Mononuclear cell (primary cell): ENCODE data around the gene HSD3B1. TPM values are rescaled to one million over a fixed set of nuclear protein-coding genes. Genes with fewer than 3 reads are reported as not detected.
"Not testable (repeated sequence)": the region's sequence is repeated elsewhere in the genome, so short reads cannot be mapped to it uniquely, and the experiment has no call there.

Experiments
- H3K27me3 ChIP-seq: 2 replicates; pipeline ENCODE4 v1.6.0; 2011; ENCODE audit warnings: low read length, control low read depth; ENCODE audit not compliant: insufficient read depth
- H3K4me1 ChIP-seq: 2 replicates; pipeline ENCODE4 v1.5.1; 2011; ENCODE audit warnings: mild to moderate bottlenecking, low read length, control low read depth; ENCODE audit not compliant: insufficient read depth
- H3K4me3 ChIP-seq: 2 replicates; pipeline ENCODE4 v1.5.1; 2011; ENCODE audit warnings: mild to moderate bottlenecking, low read length, moderate library complexity
- H3K9me3 ChIP-seq: 2 replicates; pipeline ENCODE4 v1.5.1; 2011; ENCODE audit warnings: low read depth, mild to moderate bottlenecking, control low read depth, low read length
- total RNA-seq: library from RNA; depleted of rRNA; stranded (reverse); fragments of >200 nt; gene quantifications from one replicate; pipeline ENCODE4 v1.2.3, GENCODE V29; 2012

The HSD3B1 gene
- total RNA-seq, 1 donor: not detected

GRCh38 chr1:119481951-119482350 is 25.1 kb upstream of the HSD3B1 start:
- Histone ChIP-seq H3K9me3 (no peaks in the 10 kb centered on the region), H3K4me1 (no peaks in the 10 kb centered on the region), H3K27me3 (no peaks in the 10 kb centered on the region), H3K4me3 (no peak overlapping the region)

- Histone ChIP-seq H3K27me3 (no peaks in the 10 kb centered on the region), H3K9me3 (no peaks in the 10 kb centered on the region), H3K4me1 (no peaks in the 10 kb centered on the region), H3K4me3 (no peak overlapping the region)
These were observed 24.2 kb upstream of the HSD3B1 start for GRCh38 chr1:119482517-119483425.

- Histone ChIP-seq H3K27me3 (no peaks in the 10 kb centered on the region), H3K4me3 (no peak overlapping the region), H3K4me1 (no peaks in the 10 kb centered on the region), H3K9me3 (no peaks in the 10 kb centered on the region)
These were observed 23.4 kb upstream of the HSD3B1 start for GRCh38 chr1:119483441-119484200.

- no peaks in the 10 kb centered on the region for H3K9me3 ChIP-seq
- H3K4me3 ChIP-seq: no peak overlapping the region
- H3K4me1 ChIP-seq: no peaks in the 10 kb centered on the region
- no peaks in the 10 kb centered on the region for H3K27me3 ChIP-seq
These were observed 21.8 kb upstream of the HSD3B1 start for GRCh38 chr1:119485201-119485600.

GRCh38 chr1:119488216-119488615 is 18.8 kb upstream of the HSD3B1 start:
- H3K27me3 ChIP-seq: no peaks in the 10 kb centered on the region
- H3K9me3 ChIP-seq: no peaks in the 10 kb centered on the region
- no peaks in the 10 kb centered on the region for H3K4me1 ChIP-seq
- H3K4me3 ChIP-seq: no peak overlapping the region

GRCh38 chr1:119489201-119489600 is 17.8 kb upstream of the HSD3B1 start:
- Histone ChIP-seq H3K4me3 (no peak overlapping the region), H3K9me3 (no peaks in the 10 kb centered on the region), H3K27me3 (no peaks in the 10 kb centered on the region), H3K4me1 (no peaks in the 10 kb centered on the region)

- H3K4me1 ChIP-seq: no peaks in the 10 kb centered on the region
- H3K27me3 ChIP-seq: no peaks in the 10 kb centered on the region
- no peak overlapping the region for H3K4me3 ChIP-seq
- no peaks in the 10 kb centered on the region for H3K9me3 ChIP-seq
These were observed 16.1 kb upstream of the HSD3B1 start for GRCh38 chr1:119490925-119491324.

GRCh38 chr1:119492763-119493162 is 14.2 kb upstream of the HSD3B1 start:
- H3K27me3 ChIP-seq: no peaks in the 10 kb centered on the region
- no peak overlapping the region for H3K4me3 ChIP-seq
- no peaks in the 10 kb centered on the region for H3K9me3 ChIP-seq
- H3K4me1 ChIP-seq: no peaks in the 10 kb centered on the region

- Histone ChIP-seq H3K9me3 (no peaks in the 10 kb centered on the region), H3K4me3 (no peak overlapping the region), H3K4me1 (no peaks in the 10 kb centered on the region), H3K27me3 (no peaks in the 10 kb centered on the region)
These were observed 2.2 kb upstream of the HSD3B1 start for GRCh38 chr1:119504831-119505230.

- Histone ChIP-seq H3K27me3 (no peaks in the 10 kb centered on the region), H3K4me1 (no peaks in the 10 kb centered on the region), H3K9me3 (no peaks in the 10 kb centered on the region), H3K4me3 (no peak overlapping the region)
These were observed 3.0 kb downstream of the HSD3B1 start for GRCh38 chr1:119510046-119510445.

- Histone ChIP-seq H3K4me1 (no peaks in the 10 kb centered on the region), H3K9me3 (no peaks in the 10 kb centered on the region), H3K4me3 (no peak overlapping the region), H3K27me3 (no peaks in the 10 kb centered on the region)
These were observed 8.2 kb downstream of the HSD3B1 start for GRCh38 chr1:119515221-119515620.

GRCh38 chr1:119516247-119516646 is 9.2 kb downstream of the HSD3B1 start:
- Histone ChIP-seq H3K9me3 (no peaks in the 10 kb centered on the region), H3K4me3 (no peak overlapping the region), H3K4me1 (no peaks in the 10 kb centered on the region), H3K27me3 (no peaks in the 10 kb centered on the region)

- Histone ChIP-seq H3K4me3 (no peak overlapping the region), H3K4me1 (no peaks in the 10 kb centered on the region), H3K9me3 (no peaks in the 10 kb centered on the region), H3K27me3 (no peaks in the 10 kb centered on the region)
These were observed 9.7 kb downstream of the HSD3B1 start for GRCh38 chr1:119516680-119517079.

GRCh38 chr1:119517667-119518066 is 10.7 kb downstream of the HSD3B1 start:
- H3K27me3 ChIP-seq, H3K4me3 ChIP-seq, H3K9me3 ChIP-seq, H3K4me1 ChIP-seq: not testable (repeated sequence)

- Histone ChIP-seq H3K27me3 (no peaks in the 10 kb centered on the region), H3K4me3 (no peak overlapping the region), H3K4me1 (no peaks in the 10 kb centered on the region), H3K9me3 (peaks cover 7% of the 10 kb centered on the region)
These were observed 24.8 kb downstream of the HSD3B1 start for GRCh38 chr1:119531606-119532323.
